Measurements from ENCODE around the gene PPP1R13B. TPM values are rescaled to one million over a fixed set of nuclear protein-coding genes. Genes with fewer than 3 reads are reported as not detected.

PPP1R13B gene
- total RNA-seq, 1 experiment from 2014 or later = 26.5 TPM

GRCh38 chr14:103891667-103892215 is 44.4 kb upstream of the PPP1R13B start:
- Histone ChIP-seq H2AFZ (no peak overlapping the region), H3K27ac (no peak overlapping the region), H3K4me2 (no peak overlapping the region), H3K79me2 (ENCODE audit: low read depth) (no peaks in the 10 kb centered on the region), H4K20me1 (ENCODE audit: insufficient read depth) (no peaks in the 10 kb centered on the region; the same call in 1 of the 2 replicates), H3K4me1 (replicated peaks; ENCODE audit: insufficient read depth) (peaks cover 24% of the 10 kb centered on the region), H3K27me3 (ENCODE audit: insufficient read depth, low read depth) (no peaks in the 10 kb centered on the region), H3F3A (ENCODE audit: insufficient read depth, low read depth) (peaks cover 15% of the 10 kb centered on the region; the same call in 1 of the 2 replicates), H3K9me3 (ENCODE audit: insufficient read depth, low read depth) (no peaks in the 10 kb centered on the region), H3K36me3 (ENCODE audit: low read depth) (no peaks in the 10 kb centered on the region), H3K9me2 (ENCODE audit: insufficient read depth) (no peaks in the 10 kb centered on the region), H3K4me3 (no peak overlapping the region)
- TF ChIP-seq, protein P1, sequence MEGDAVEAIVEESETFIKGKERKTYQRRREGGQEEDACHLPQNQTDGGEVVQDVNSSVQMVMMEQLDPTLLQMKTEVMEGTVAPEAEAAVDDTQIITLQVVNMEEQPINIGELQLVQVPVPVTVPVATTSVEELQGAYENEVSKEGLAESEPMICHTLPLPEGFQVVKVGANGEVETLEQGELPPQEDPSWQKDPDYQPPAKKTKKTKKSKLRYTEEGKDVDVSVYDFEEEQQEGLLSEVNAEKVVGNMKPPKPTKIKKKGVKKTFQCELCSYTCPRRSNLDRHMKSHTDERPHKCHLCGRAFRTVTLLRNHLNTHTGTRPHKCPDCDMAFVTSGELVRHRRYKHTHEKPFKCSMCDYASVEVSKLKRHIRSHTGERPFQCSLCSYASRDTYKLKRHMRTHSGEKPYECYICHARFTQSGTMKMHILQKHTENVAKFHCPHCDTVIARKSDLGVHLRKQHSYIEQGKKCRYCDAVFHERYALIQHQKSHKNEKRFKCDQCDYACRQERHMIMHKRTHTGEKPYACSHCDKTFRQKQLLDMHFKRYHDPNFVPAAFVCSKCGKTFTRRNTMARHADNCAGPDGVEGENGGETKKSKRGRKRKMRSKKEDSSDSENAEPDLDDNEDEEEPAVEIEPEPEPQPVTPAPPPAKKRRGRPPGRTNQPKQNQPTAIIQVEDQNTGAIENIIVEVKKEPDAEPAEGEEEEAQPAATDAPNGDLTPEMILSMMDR (conservative IDR thresholded peaks at IDR 0.05) = no peak
- TF ChIP-seq EZH2 (IDR thresholded peaks at IDR 0.05; ENCODE audit: low read depth) = no peak
- CTCF ChIA-PET = no interaction called here
- POLR2A ChIA-PET (ENCODE audit: unreplicated experiment) = no interaction called here
- BruUV-seq (replicated peaks) = no TSS peak
- intact Hi-C loops (cut with micrococcal nuclease; ENCODE audit: unreplicated experiment) = no loop called here
- DNase-seq = peak; percentile 37 to 50

- Histone ChIP-seq H3K4me3 (no peak overlapping the region), H3K27ac (no peak overlapping the region), H3K4me2 (no peak overlapping the region), H3F3A (ENCODE audit: insufficient read depth, low read depth) (peaks cover 15% of the 10 kb centered on the region; the same call in 1 of the 2 replicates), H3K9me3 (ENCODE audit: insufficient read depth, low read depth) (no peaks in the 10 kb centered on the region), H3K36me3 (ENCODE audit: low read depth) (no peaks in the 10 kb centered on the region), H3K4me1 (replicated peaks; ENCODE audit: insufficient read depth) (peaks cover 24% of the 10 kb centered on the region), H3K27me3 (ENCODE audit: insufficient read depth, low read depth) (no peaks in the 10 kb centered on the region), H3K9me2 (ENCODE audit: insufficient read depth) (no peaks in the 10 kb centered on the region), H4K20me1 (ENCODE audit: insufficient read depth) (no peaks in the 10 kb centered on the region; the same call in 1 of the 2 replicates), H2AFZ (no peak overlapping the region), H3K79me2 (ENCODE audit: low read depth) (no peaks in the 10 kb centered on the region)
- intact Hi-C loops (cut with micrococcal nuclease; ENCODE audit: unreplicated experiment) = no loop called here
- ChIA-PET CTCF (interaction anchor here (0.6 kb wide), 1 partner anchor 78 kb away, joined by 6 read pairs; no protein-coding TSS in a partner anchor), POLR2A (ENCODE audit: unreplicated experiment) (no interaction called here)
- no TSS peak for BruUV-seq (replicated peaks)
- TF ChIP-seq, protein P1 (conservative IDR thresholded peaks at IDR 0.05) = no peak
- no peak for TF ChIP-seq EZH2 (IDR thresholded peaks at IDR 0.05; ENCODE audit: low read depth)
- DNase-seq = no peak
Measured at GRCh38 chr14:103890821-103891666, 43.7 kb upstream of the PPP1R13B start.

- Histone ChIP-seq H3K27me3 (ENCODE audit: insufficient read depth, low read depth) (no peaks in the 10 kb centered on the region), H3K36me3 (ENCODE audit: low read depth) (no peaks in the 10 kb centered on the region), H2AFZ (no peak overlapping the region), H3K79me2 (ENCODE audit: low read depth) (no peaks in the 10 kb centered on the region), H4K20me1 (ENCODE audit: insufficient read depth) (no peaks in the 10 kb centered on the region; the same call in 1 of the 2 replicates), H3K9me2 (ENCODE audit: insufficient read depth) (no peaks in the 10 kb centered on the region), H3K4me1 (replicated peaks; ENCODE audit: insufficient read depth) (peaks cover 24% of the 10 kb centered on the region), H3K27ac (no peak overlapping the region), H3K9me3 (ENCODE audit: insufficient read depth, low read depth) (no peaks in the 10 kb centered on the region), H3K4me3 (no peak overlapping the region), H3F3A (ENCODE audit: insufficient read depth, low read depth) (peaks cover 15% of the 10 kb centered on the region; the same call in 1 of the 2 replicates), H3K4me2 (no peak overlapping the region)
- TF ChIP-seq EZH2 (IDR thresholded peaks at IDR 0.05; ENCODE audit: low read depth) = no peak
- TF ChIP-seq, protein P1 (conservative IDR thresholded peaks at IDR 0.05) = no peak
- BruUV-seq (replicated peaks) = no TSS peak
- intact Hi-C loops (cut with micrococcal nuclease; ENCODE audit: unreplicated experiment) = no loop called here
- DNase-seq = no peak
- ChIA-PET CTCF (interaction anchor here (0.6 kb wide), 1 partner anchor 119 kb away, joined by 4 read pairs; no protein-coding TSS in a partner anchor), POLR2A (ENCODE audit: unreplicated experiment) (no interaction called here)
Measured at GRCh38 chr14:103890052-103890371, 42.6 kb upstream of the PPP1R13B start.

Data from PC-9 (cell line).